Bone marrow (tissue), 2 donors: Measurements from ENCODE around the gene FAM50B.

Experiments
- DNase-seq, 2 donors: peaks; one replicate each; lab custom pipeline; 2025; lab: John Stamatoyannopoulos, UW

FAM50B gene

DNA sequence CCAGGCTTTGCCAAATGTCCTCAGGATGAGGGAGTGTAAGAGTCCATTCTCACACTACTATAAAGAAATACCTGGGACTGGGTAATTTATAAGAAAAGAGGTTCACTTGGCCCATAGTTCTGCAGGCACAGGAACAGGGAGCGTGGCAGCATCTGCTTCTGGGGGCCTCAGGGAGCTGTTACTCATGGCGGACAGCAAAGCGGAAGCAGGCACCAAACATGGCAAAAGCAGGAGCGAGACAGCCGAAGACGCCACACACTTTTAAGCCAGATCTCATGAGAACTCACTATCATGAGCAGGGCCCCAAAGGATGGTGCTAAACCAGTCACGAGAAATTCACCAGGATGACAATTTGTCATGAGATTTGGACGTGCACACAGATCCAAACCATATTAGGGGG lies 22.8 kb downstream of the FAM50B start:
- DNase-seq, result no peak

GRCh38 chr6:3872370-3872854 lies 23.2 kb downstream of the FAM50B start:
- DNase-seq, result no peak

DNA sequence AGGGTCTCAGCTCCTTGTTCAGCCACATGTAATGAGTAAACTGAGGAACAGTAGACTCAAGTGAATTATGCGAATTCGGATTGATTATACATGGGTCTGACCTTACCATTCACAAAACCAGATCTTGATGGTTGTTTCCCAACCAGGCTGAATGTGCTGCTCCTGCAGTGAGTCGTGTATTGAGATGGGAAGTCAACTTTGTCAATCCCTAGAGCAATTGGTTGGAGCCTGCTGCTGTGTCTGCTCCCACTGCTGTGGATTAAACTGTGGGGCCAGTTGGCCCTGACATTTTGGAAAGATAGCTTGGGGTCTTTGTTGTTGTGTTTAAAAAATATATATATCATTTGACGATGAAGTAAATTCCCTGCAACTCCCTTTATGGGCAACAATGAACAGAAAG lies 23.9 kb downstream of the FAM50B start:
- no peak for DNase-seq

- DNase-seq, result no peak
Observed at GRCh38 chr6:3874069-3874468, 24.9 kb downstream of the FAM50B start.

- no peak for DNase-seq
Observed at GRCh38 chr6:3875486-3875885, 26.3 kb downstream of the FAM50B start.

DNA sequence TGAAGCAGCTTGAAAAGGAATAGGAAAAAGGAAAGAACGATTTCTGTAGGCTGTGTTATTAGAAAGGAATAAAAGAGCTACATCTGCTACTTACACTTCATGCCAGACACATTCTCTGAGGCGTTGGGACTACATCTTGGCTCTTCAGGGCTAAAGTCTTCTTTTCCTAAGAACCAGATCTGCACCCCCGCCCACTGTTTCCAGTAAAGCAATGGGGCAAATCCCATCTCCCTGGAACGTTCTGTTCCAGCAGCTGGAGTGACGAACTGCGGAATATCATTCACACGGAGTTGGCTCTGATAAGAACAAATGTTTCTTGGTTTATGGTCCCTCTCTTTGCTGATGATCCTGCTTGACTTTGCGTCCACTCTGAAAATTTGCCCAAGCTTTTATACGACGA lies 26.9 kb downstream of the FAM50B start:
- DNase-seq, result no peak

- no peak for DNase-seq
Observed at GRCh38 chr6:3876866-3877265, 27.7 kb downstream of the FAM50B start.

DNA sequence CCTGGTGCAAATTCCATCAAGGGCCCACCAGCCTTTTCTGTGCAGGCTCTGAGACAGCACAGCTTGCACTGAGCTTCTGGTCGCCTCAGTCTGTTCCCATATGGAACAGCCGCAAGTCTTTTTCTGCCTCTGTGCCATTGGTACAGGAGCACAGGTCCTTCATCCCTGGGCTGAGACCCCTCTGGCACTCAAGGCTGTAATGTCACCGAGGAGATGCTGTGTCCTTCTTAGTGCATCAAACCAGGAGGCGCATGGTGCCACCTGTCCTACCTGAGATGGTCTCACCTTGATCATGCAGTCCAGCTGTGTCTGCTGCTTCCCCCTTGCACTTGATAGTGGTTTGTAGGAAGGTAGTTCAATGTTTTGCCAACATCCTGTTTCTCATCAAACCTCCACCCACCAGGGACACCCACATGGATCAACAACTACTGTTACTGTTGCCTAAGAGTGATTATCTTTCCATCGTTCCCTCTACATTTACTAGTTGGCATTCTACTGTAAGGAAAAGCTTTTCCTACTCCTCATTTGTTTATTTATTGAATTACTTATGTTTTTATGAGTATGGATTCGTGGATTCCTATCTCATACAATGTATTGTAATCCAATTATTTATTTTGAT lies 29.0 kb downstream of the FAM50B start:
- DNase-seq, result no peak

- DNase-seq, result no peak
Observed at GRCh38 chr6:3879194-3879952, 30.2 kb downstream of the FAM50B start.

- DNase-seq, result no peak
Observed at GRCh38 chr6:3881711-3882421, 32.7 kb downstream of the FAM50B start.

DNA sequence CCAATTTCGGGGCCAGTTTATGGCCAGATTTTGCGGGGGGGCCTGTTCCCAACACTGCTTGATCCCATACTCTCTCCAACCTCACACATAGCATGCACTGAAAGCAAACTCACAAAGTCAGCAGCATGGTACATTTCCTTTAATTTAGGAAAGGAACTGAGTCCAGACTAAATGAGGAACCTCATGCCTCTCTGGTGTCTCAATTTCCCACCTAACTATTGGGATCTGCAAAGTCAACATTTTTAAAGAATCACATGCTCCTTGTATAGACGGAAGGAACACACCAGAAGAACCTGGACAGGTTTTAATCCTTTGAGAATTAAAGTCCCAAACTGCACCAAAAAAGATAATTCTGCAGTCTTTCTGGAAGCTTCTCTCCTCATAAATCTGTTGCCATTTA lies 33.3 kb downstream of the FAM50B start:
- no peak for DNase-seq

GRCh38 chr6:3882866-3883265 lies 33.7 kb downstream of the FAM50B start:
- DNase-seq, result no peak

DNA sequence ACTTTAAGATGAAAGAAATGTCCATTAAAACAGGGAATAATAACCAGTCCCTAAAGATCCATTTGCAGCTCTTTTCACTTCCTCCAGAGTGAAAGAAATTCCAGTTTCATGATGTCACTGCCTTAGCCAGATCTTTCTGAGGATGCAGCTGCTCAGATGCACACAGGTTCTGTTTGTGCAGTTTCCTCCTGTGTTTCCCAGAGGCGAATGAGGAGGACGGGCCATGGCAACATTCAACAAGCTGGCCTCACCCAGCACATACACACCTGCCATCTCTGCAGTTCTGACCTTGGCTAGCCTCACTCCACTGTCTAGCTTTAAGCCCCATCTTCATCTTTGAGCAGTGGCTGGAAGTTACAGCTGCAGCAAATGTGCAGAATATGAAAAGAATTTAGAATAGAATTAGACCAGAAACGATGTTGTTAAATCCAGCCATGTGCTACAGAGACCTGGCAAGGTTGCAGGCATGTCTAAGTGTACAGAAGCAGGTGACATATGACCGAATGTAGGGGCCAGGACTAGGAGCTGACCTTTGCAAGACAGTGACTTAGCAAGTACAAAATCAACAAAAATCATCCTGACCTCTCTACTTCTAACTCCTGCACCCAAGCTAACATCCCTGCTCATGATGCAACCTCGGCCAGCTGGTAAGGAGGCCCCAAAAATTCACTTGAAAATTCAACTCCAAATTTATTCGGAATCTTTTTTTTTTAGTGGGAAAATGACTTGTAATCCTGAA lies 35.0 kb downstream of the FAM50B start:
- no peak for DNase-seq

GRCh38 chr6:3885262-3886036 lies 36.3 kb downstream of the FAM50B start:
- no peak for DNase-seq

GRCh38 chr6:3887150-3887700 lies 38.1 kb downstream of the FAM50B start:
- DNase-seq, result no peak

DNA sequence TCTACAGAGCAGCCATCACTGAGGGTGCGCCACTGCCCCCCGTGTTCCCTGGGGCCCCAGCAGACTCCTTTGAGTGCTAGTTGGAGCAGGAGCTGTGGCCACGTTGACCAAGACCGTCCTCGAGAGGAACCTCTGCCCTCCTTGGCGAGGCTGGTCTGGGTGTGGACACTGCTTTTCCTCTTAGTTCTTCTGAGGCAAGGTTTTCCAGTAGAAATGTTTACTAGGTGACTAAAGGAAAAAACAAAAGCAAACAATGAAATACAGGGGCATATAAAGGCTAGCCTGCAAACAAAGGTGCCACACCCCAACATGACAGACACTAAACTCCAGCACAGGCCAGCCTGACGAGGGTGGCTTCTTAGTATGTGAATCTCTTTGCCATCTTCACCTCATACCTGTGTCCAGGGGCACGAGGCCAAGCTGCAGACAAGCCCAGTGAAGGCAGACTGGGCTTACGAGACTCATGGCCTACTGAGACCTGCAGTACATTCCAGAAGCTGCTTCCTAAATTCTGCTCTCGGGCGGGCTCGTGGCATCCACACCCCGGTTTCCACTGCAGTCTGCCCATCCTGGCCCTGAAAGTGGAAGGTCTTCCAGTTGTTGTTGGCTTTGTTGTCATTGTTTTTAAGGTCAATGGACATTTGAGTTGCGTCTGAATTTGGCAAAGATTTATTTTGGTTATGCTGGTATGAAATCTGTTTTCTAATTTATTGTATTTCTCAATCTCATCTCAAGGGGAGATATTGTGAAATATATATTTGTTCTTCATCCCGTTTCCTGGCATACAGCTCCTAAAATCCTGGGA lies 39.2 kb downstream of the FAM50B start:
- no peak for DNase-seq

- DNase-seq, result no peak
Observed at GRCh38 chr6:3890047-3890446, 40.9 kb downstream of the FAM50B start.

GRCh38 chr6:3891883-3892282 lies 42.7 kb downstream of the FAM50B start:
- no peak for DNase-seq

DNA sequence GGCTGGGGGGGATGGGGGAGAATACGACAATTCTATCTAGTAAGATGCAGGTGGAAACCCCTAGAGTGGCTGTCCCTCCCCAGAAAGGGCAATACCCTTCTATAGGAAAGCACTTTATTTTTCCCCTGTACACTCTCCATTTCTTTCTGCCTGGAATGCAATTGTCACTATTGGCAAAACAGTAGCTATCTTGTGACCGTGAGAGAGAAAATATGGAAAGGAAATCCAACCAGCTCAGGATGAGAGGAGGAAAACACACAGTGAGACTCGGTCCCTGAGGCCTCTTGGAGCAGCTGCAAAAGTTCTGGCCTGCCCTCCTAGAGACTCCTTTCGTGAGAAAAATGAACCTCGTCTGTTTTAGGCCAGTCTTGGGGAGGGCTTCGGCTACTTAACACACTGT lies 43.4 kb downstream of the FAM50B start:
- no peak for DNase-seq

DNA sequence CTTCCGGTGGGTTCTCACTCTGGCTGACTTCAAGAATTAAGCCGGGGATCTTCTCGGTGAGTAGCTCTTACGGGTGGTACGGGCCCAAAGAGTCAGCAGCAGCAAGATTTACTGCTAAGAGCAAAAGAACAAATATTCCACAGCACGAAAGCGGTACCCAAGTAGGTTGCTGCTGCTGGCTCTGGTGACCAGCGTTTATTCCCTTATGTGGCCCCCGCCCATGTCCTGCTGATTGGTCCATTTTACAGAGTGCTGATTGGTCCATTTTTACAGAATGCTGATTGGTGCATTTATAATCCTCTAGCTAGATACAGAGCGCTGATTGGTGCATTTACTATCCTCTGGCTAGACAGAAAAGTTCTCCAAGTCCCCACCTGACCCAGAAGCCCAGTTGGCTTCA lies 44.3 kb downstream of the FAM50B start:
- no peak for DNase-seq
